Ishikawa (cell line): ENCODE results near the gene GTF3C1.

ENCODE experiments used
- CEBPB ChIP-seq: IDR thresholded peaks from 2 replicates; pipeline ENCODE4 v1.6.1; 2012
- CREB1 ChIP-seq: IDR thresholded peaks from 2 replicates; pipeline ENCODE4 v1.6.1; 2012; ENCODE audit warnings: low read depth
- EGR1 ChIP-seq: IDR thresholded peaks from 2 replicates; pipeline ENCODE4 v1.6.1; 2012
- EP300 ChIP-seq: IDR thresholded peaks from 2 replicates; pipeline ENCODE4 v1.6.1; 2012; ENCODE audit warnings: borderline replicate concordance
- FOXM1 ChIP-seq: IDR thresholded peaks from 2 replicates; pipeline ENCODE4 v1.6.1; 2012; ENCODE audit warnings: low read depth, borderline replicate concordance
- MAX ChIP-seq: IDR thresholded peaks from 2 replicates; pipeline ENCODE4 v1.6.1; 2012
- NFIC ChIP-seq: IDR thresholded peaks from 2 replicates; pipeline ENCODE4 v1.6.1; 2012
- RAD21 ChIP-seq: IDR thresholded peaks from 2 replicates; pipeline ENCODE4 v1.6.1; 2012; ENCODE audit warnings: low read depth
- REST ChIP-seq: IDR thresholded peaks from 2 replicates; pipeline ENCODE4 v1.6.1; 2012; ENCODE audit warnings: low read depth, mild to moderate bottlenecking
- TAF1 ChIP-seq: IDR thresholded peaks from 2 replicates; pipeline ENCODE4 v1.6.1; 2012; ENCODE audit warnings: low read depth, mild to moderate bottlenecking
- TCF12 ChIP-seq: IDR thresholded peaks from 2 replicates; pipeline ENCODE4 v1.6.1; 2012; ENCODE audit warnings: low read depth
- TEAD4 ChIP-seq: IDR thresholded peaks from 2 replicates; pipeline ENCODE4 v1.6.1; 2012
- USF1 ChIP-seq: IDR thresholded peaks from 2 replicates; pipeline ENCODE4 v1.6.1; 2012
- YY1 ChIP-seq: IDR thresholded peaks from 2 replicates; pipeline ENCODE4 v1.6.1; 2012; ENCODE audit warnings: low read depth
- ZBTB7A ChIP-seq: IDR thresholded peaks from 2 replicates; pipeline ENCODE4 v1.6.1; 2012; ENCODE audit warnings: low read depth

The GTF3C1 gene

GRCh38 chr16:27585200-27585599, 35.5 kb upstream of the GTF3C1 start:
- no peak for TF ChIP-seq EGR1
- no peak for TF ChIP-seq TCF12
- no peak for TF ChIP-seq USF1
- no peak for TF ChIP-seq CEBPB
- no peak for TF ChIP-seq MAX
- TF ChIP-seq TAF1 = no peak
- TF ChIP-seq CREB1 = no peak
- no peak for TF ChIP-seq FOXM1
- TF ChIP-seq TEAD4 = no peak
- TF ChIP-seq EP300 = no peak
- TF ChIP-seq RAD21 = no peak
- no peak for TF ChIP-seq YY1
- no peak for TF ChIP-seq ZBTB7A
- no peak for TF ChIP-seq NFIC
- TF ChIP-seq REST = no peak

GRCh38 chr16:27583634-27584033, 33.9 kb upstream of the GTF3C1 start:
- TF ChIP-seq YY1 (no peak), USF1 (no peak), FOXM1 (no peak), CEBPB (no peak), EP300 (no peak), TAF1 (no peak), TCF12 (no peak), CREB1 (no peak), ZBTB7A (no peak), EGR1 (no peak), TEAD4 (no peak)

GRCh38 chr16:27582883-27583282, 33.2 kb upstream of the GTF3C1 start:
- TF ChIP-seq MAX (no peak), EP300 (no peak), TAF1 (no peak), EGR1 (no peak), CEBPB (no peak), TCF12 (no peak), REST (no peak), TEAD4 (no peak), USF1 (no peak), YY1 (no peak), NFIC (no peak), CREB1 (no peak), FOXM1 (no peak), RAD21 (no peak), ZBTB7A (no peak)

- TF ChIP-seq NFIC (no peak), MAX (no peak), FOXM1 (no peak), USF1 (no peak), EGR1 (no peak), CREB1 (no peak), ZBTB7A (no peak), RAD21 (no peak)
Observed at GRCh38 chr16:27579087-27579980, 29.6 kb upstream of the GTF3C1 start.
